HEK293T (cell line): ENCODE measurements around the gene IFITM1.

Source experiments
- ARNT ChIP-seq: fragments of 450-650 bp; IDR thresholded peaks from 2 replicates; pipeline ENCODE4 v1.6.1; 2017; ENCODE audit warnings: mild to moderate bottlenecking
- CTBP1 ChIP-seq: fragments of 450-650 bp; IDR thresholded peaks from 2 replicates; pipeline ENCODE4 v1.6.1; 2016; ENCODE audit warnings: borderline replicate concordance
- ELF4 ChIP-seq: fragments of 450-650 bp; IDR thresholded peaks from 2 replicates; pipeline ENCODE4 v1.6.1; 2017; ENCODE audit warnings: antibody characterized with exemption
- FOXA1 ChIP-seq: fragments of 450-650 bp; IDR thresholded peaks from 2 replicates; pipeline ENCODE4 v1.6.1; 2016; ENCODE audit warnings: mild to moderate bottlenecking
- FOXK2 ChIP-seq: fragments of 450-650 bp; IDR thresholded peaks from 2 replicates; pipeline ENCODE4 v1.6.1; 2016; ENCODE audit warnings: mild to moderate bottlenecking
- FOXM1 ChIP-seq: fragments of 450-650 bp; IDR thresholded peaks from 2 replicates; pipeline ENCODE4 v1.6.1; 2017; ENCODE audit warnings: mild to moderate bottlenecking, borderline replicate concordance
- L3MBTL2 ChIP-seq: fragments of 450-650 bp; conservative IDR thresholded peaks from 2 replicates; pipeline ENCODE4 v1.6.1; 2016; ENCODE audit warnings: mild to moderate bottlenecking
- NFRKB ChIP-seq: fragments of 450-650 bp; IDR thresholded peaks from 2 replicates; pipeline ENCODE4 v1.6.1; 2016; ENCODE audit warnings: mild to moderate bottlenecking, moderate library complexity
- SP1 ChIP-seq: fragments of 450-650 bp; IDR thresholded peaks from 2 replicates; pipeline ENCODE4 v1.6.1; 2017
- SUZ12 ChIP-seq: fragments of 450-650 bp; IDR thresholded peaks from 2 replicates; pipeline ENCODE4 v1.6.1; 2016; ENCODE audit warnings: mild to moderate bottlenecking
- TARDBP ChIP-seq: fragments of 450-650 bp; IDR thresholded peaks from 2 replicates; pipeline ENCODE4 v1.6.1; 2016
- ZNF384 ChIP-seq: fragments of 450-650 bp; IDR thresholded peaks from 2 replicates; pipeline ENCODE4 v1.6.1; 2016

DNA sequence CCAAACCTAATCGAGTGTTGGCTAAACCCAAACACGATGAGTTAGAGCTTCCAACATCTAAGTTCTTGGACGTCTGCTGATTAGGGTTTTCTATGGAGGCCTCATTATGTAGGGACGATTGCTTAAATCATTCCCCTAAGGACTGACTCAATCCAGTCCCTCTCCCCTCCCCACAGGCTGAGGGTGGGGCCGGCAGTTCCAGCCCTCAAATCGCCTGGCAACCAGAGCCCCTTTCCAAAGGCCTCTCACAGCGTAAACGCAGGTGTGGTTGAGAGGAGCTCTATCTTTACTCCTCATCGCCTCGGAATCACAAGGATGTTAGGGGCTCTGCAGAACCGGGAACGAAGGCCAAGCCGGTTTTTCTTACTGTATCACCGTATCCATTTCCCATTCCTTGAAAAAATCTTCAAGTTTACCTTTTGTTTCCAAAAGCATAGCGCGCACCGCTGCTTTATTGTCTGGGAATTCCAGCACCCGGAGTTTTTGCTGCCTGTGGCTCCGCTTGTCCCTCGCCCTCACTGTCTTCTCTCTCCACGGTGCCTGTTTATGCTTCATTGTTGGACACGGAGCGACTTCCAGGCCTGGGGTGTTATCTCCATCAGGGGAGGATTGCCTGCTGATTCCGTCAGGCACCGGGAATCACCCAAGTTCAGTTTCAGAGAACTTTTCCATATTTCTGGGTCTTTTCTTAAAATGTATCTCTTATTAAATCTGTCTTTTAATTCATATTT is 20.6 kb downstream of the IFITM1 start:
- TF ChIP-seq NFRKB: no peak
- TF ChIP-seq SUZ12: no peak
- TF ChIP-seq TARDBP: no peak
- TF ChIP-seq ARNT: no peak
- no peak for TF ChIP-seq FOXA1
- no peak for TF ChIP-seq SP1
- TF ChIP-seq FOXK2: no peak
- TF ChIP-seq ZNF384: no peak
- no peak for TF ChIP-seq ELF4
- TF ChIP-seq CTBP1: no peak
- TF ChIP-seq L3MBTL2: no peak
- no peak for TF ChIP-seq FOXM1
